Naive B cell (primary cell): ENCODE results near the gene LONP2. TPM values are rescaled to one million over a fixed set of nuclear protein-coding genes. Genes with fewer than 3 reads are reported as not detected.
"Not testable (repeated sequence)": the region's sequence is repeated elsewhere in the genome, so short reads cannot be mapped to it uniquely, and the experiment has no call there.

Experiments
- ATAC-seq, 2 donors: fragments of 150-1000 bp; cut with Tn5 transposase; 2 replicates each; pipeline ENCODE4 v1.10.0; 2021; ENCODE audit warnings: low read depth in 2 of 2, mild to moderate bottlenecking in 2 of 2, moderate library complexity in 2 of 2
- DNase-seq: peaks from one replicate; pipeline ENCODE4 v3.0.0; 2022
- H3K27ac Mint-ChIP-seq, 6 donors: one replicate each; pipeline ENCODE4 v1.8.0; 2020 to 2022; ENCODE audit warnings: mild to moderate bottlenecking in 6 of 6, mixed read lengths in 6 of 6, moderate library complexity in 5 of 6, inconsistent platforms in 2 of 6
- H3K27me3 Mint-ChIP-seq, 3 donors: one replicate each; pipeline ENCODE4 v1.8.0; 2021 to 2022; ENCODE audit warnings: mixed read lengths in 3 of 3, mild to moderate bottlenecking in 1 of 3
- H3K36me3 Mint-ChIP-seq, 2 donors: one replicate each; pipeline ENCODE4 v1.8.0; 2020 to 2022; ENCODE audit warnings: mixed read lengths in 2 of 2, inconsistent platforms in 1 of 2, mild to moderate bottlenecking in 1 of 2
- H3K4me1 Mint-ChIP-seq, 3 donors: one replicate each; pipeline ENCODE4 v1.8.0; 2020 to 2022; ENCODE audit warnings: mixed read lengths in 3 of 3, inconsistent platforms in 1 of 3, mild to moderate bottlenecking in 1 of 3, moderate library complexity in 1 of 3
- H3K4me3 Mint-ChIP-seq, 8 donors: one replicate each; pipeline ENCODE4 v1.8.0; 2020 to 2022; ENCODE audit warnings: mild to moderate bottlenecking in 8 of 8, mixed read lengths in 8 of 8, moderate library complexity in 8 of 8, inconsistent platforms in 2 of 8
- H3K9me3 Mint-ChIP-seq, 7 donors: one replicate each; pipeline ENCODE4 v1.8.0; 2020 to 2022; ENCODE audit warnings: mixed read lengths in 7 of 7, mild to moderate bottlenecking in 5 of 7, inconsistent platforms in 2 of 7, moderate library complexity in 1 of 7
- polyA plus RNA-seq, 6 donors: library from polyadenylated mRNA; unstranded; fragments of 300-500 nt; fragmentation: Illumina TruSeq; gene quantifications; one replicate each; pipeline ENCODE4 v1.2.3, GENCODE V29; 2021; ENCODE audit warnings: low read depth in 6 of 6

The LONP2 gene
- polyA plus RNA-seq, 6 donors from 2014 or later, result 32.1 to 38.9 (median 34.8) TPM

GRCh38 chr16:48361012-48361411, 116.9 kb downstream of the LONP2 start:
- Mint-ChIP-seq H3K4me3 (peak overlapping the region in 1 of 8 donors; percentile 12), H3K9me3 (no peaks in the 10 kb centered on the region), H3K27ac (no peak overlapping the region), H3K36me3 (peaks cover 0 to 6% of the 10 kb centered on the region in 2 donors), H3K27me3 (no peaks in the 10 kb centered on the region), H3K4me1 (peaks cover 11 to 49% (median 39%) of the 10 kb centered on the region in 3 donors)
- ATAC-seq, result no peak
- no peak for DNase-seq

GRCh38 chr16:48361540-48362144, 117.5 kb downstream of the LONP2 start:
- Mint-ChIP-seq H3K27me3 (no peaks in the 10 kb centered on the region), H3K9me3 (no peaks in the 10 kb centered on the region), H3K4me3 (peak overlapping the region in 3 of 8 donors; percentile 35 to 79 (median 36)), H3K27ac (peak overlapping the region in 1 of 6 donors; percentile 36), H3K4me1 (peaks cover 17 to 51% (median 40%) of the 10 kb centered on the region in 3 donors), H3K36me3 (peaks cover 0 to 6% of the 10 kb centered on the region in 2 donors)
- no peak for ATAC-seq
- no peak for DNase-seq

GRCh38 chr16:48365025-48365600, 121.0 kb downstream of the LONP2 start:
- Mint-ChIP-seq H3K27ac (peak overlapping the region in 4 of 6 donors; percentile 74 to 90 (median 84)), H3K27me3 (no peaks in the 10 kb centered on the region), H3K9me3 (no peaks in the 10 kb centered on the region), H3K36me3 (no peaks in the 10 kb centered on the region), H3K4me1 (peaks cover 28 to 73% (median 67%) of the 10 kb centered on the region in 3 donors), H3K4me3 (peak overlapping the region; percentile 75 to 92 (median 88))
- no peak for ATAC-seq
- DNase-seq, result no peak

GRCh38 chr16:48365601-48366164, 121.6 kb downstream of the LONP2 start:
- peak; percentile 88 to 89 for ATAC-seq
- peaks cover 30 to 74% (median 67%) of the 10 kb centered on the region in 3 donors for H3K4me1 Mint-ChIP-seq
- no peaks in the 10 kb centered on the region for H3K36me3 Mint-ChIP-seq
- H3K27ac Mint-ChIP-seq, result peak overlapping the region; percentile 62 to 93 (median 84)
- H3K9me3 Mint-ChIP-seq, result no peaks in the 10 kb centered on the region
- H3K4me3 Mint-ChIP-seq, result peak overlapping the region; percentile 82 to 94 (median 90)
- no peaks in the 10 kb centered on the region for H3K27me3 Mint-ChIP-seq
- peak; percentile 66 for DNase-seq

GRCh38 chr16:48366165-48367093, 122.3 kb downstream of the LONP2 start:
- H3K27ac Mint-ChIP-seq, result peak overlapping the region; percentile 62 to 93 (median 84)
- no peaks in the 10 kb centered on the region for H3K27me3 Mint-ChIP-seq
- no peaks in the 10 kb centered on the region for H3K9me3 Mint-ChIP-seq
- H3K4me3 Mint-ChIP-seq, result peak overlapping the region; percentile 82 to 94 (median 90)
- no peaks in the 10 kb centered on the region for H3K36me3 Mint-ChIP-seq
- ATAC-seq, result peak; percentile 76 to 79
- peak; percentile 36 for DNase-seq
- H3K4me1 Mint-ChIP-seq, result peaks cover 33 to 66% (median 64%) of the 10 kb centered on the region in 3 donors

GRCh38 chr16:48367441-48368049, 123.4 kb downstream of the LONP2 start:
- Mint-ChIP-seq H3K27me3 (no peaks in the 10 kb centered on the region), H3K4me1 (peaks cover 38 to 63% (median 60%) of the 10 kb centered on the region in 3 donors), H3K4me3 (peak overlapping the region in 2 of 8 donors; percentile 40 to 92), H3K9me3 (no peaks in the 10 kb centered on the region), H3K36me3 (no peaks in the 10 kb centered on the region), H3K27ac (peak overlapping the region in 4 of 6 donors; percentile 17 to 90 (median 22))
- DNase-seq (no peak), ATAC-seq (no peak)

- no peak for DNase-seq
- Mint-ChIP-seq H3K27ac (peak overlapping the region in 2 of 6 donors; percentile 31 to 49), H3K4me3 (no peak overlapping the region), H3K27me3 (no peaks in the 10 kb centered on the region), H3K4me1 (peaks cover 27 to 52% (median 51%) of the 10 kb centered on the region in 3 donors), H3K9me3 (no peaks in the 10 kb centered on the region), H3K36me3 (no peaks in the 10 kb centered on the region)
- ATAC-seq, result no peak
These were observed 125.7 kb downstream of the LONP2 start for GRCh38 chr16:48369765-48370164.

- Mint-ChIP-seq H3K4me3 (no peak overlapping the region), H3K27ac (peak overlapping the region in 1 of 6 donors; percentile 68), H3K4me1 (peaks cover 27 to 47% (median 47%) of the 10 kb centered on the region in 3 donors), H3K27me3 (no peaks in the 10 kb centered on the region), H3K36me3 (no peaks in the 10 kb centered on the region), H3K9me3 (no peaks in the 10 kb centered on the region)
- ATAC-seq (no peak), DNase-seq (no peak)
These were observed 126.1 kb downstream of the LONP2 start for GRCh38 chr16:48370229-48370628.

- H3K4me1 Mint-ChIP-seq, result peaks cover 27 to 41% (median 41%) of the 10 kb centered on the region in 3 donors
- not testable (repeated sequence) for DNase-seq, H3K27me3 Mint-ChIP-seq, H3K36me3 Mint-ChIP-seq, ATAC-seq, H3K9me3 Mint-ChIP-seq, H3K4me3 Mint-ChIP-seq
- peak overlapping the region in 1 of 6 donors; percentile 68 for H3K27ac Mint-ChIP-seq
These were observed 126.7 kb downstream of the LONP2 start for GRCh38 chr16:48370668-48371392.

- no peaks in the 10 kb centered on the region for H3K9me3 Mint-ChIP-seq
- no peak overlapping the region for H3K27ac Mint-ChIP-seq
- H3K4me1 Mint-ChIP-seq, result peaks cover 23 to 38% (median 37%) of the 10 kb centered on the region in 3 donors
- ATAC-seq (no peak), DNase-seq (no peak)
- H3K27me3 Mint-ChIP-seq, result no peaks in the 10 kb centered on the region
- H3K4me3 Mint-ChIP-seq, result no peak overlapping the region
- H3K36me3 Mint-ChIP-seq, result no peaks in the 10 kb centered on the region
These were observed 127.3 kb downstream of the LONP2 start for GRCh38 chr16:48371393-48371780.

- H3K27me3 Mint-ChIP-seq, result no peaks in the 10 kb centered on the region
- ATAC-seq (no peak), DNase-seq (no peak)
- H3K4me3 Mint-ChIP-seq, result no peak overlapping the region
- H3K36me3 Mint-ChIP-seq, result no peaks in the 10 kb centered on the region
- H3K9me3 Mint-ChIP-seq, result no peaks in the 10 kb centered on the region
- no peak overlapping the region for H3K27ac Mint-ChIP-seq
- H3K4me1 Mint-ChIP-seq, result peaks cover 17 to 32% (median 24%) of the 10 kb centered on the region in 3 donors
These were observed 128.6 kb downstream of the LONP2 start for GRCh38 chr16:48372744-48373143.

GRCh38 chr16:48373258-48374029, 129.3 kb downstream of the LONP2 start:
- DNase-seq (no peak), ATAC-seq (peak; percentile 27 to 33)
- Mint-ChIP-seq H3K4me3 (no peak overlapping the region), H3K27ac (no peak overlapping the region), H3K36me3 (no peaks in the 10 kb centered on the region), H3K4me1 (peaks cover 21 to 33% (median 25%) of the 10 kb centered on the region in 3 donors), H3K9me3 (no peaks in the 10 kb centered on the region), H3K27me3 (no peaks in the 10 kb centered on the region)
